ENCODE results near the gene DSTN. TPM values are rescaled to one million over a fixed set of nuclear protein-coding genes. Genes with fewer than 3 reads are reported as not detected.

Gene DSTN
- total and polyA plus RNA-seq, 2 donors (not counting 3 experiments of a cell fraction or from before 2014, with no cell fraction given) = 66.1 to 300 TPM

GRCh38 chr20:17593902-17594301 lies 24.0 kb downstream of the DSTN start:
- ChIA-PET POLR2A (interaction anchor here (1.4 to 1.8 kb wide), 2 partner anchors 17 to 24 kb away, joined by 3 to 8 read pairs; partner anchors contain the start of gene DSTN), CTCF (interaction anchor here (1.0 to 2.4 kb wide), 13 partner anchors 9 to 89 kb away, joined by 3 to 25 read pairs (median 7); partner anchors contain the start of gene DSTN)
- no peak overlapping the region for H2AFZ ChIP-seq (ENCODE audit: low read depth, low read length)
- H3K79me2 ChIP-seq (ENCODE audit: control insufficient read depth, insufficient read depth, low read length) = peaks cover 94% of the 10 kb centered on the region
- no peaks in the 10 kb centered on the region for H3K36me3 ChIP-seq (ENCODE audit: control insufficient read depth in 2 of 2, extremely low read depth in 1 of 2, insufficient read depth in 2 of 2, low read length in 2 of 2)
- peak overlapping the region; percentile 9 for H3K27ac ChIP-seq (ENCODE audit: insufficient read depth, low read depth, low read length)
- dilution Hi-C loops (cut with MboI; ENCODE audit: extremely low pct_ligation_motif_present, low sequenced_read_pairs) = loop anchor here (5.0 kb wide), 1 partner anchor 52 kb away; no protein-coding TSS in a partner anchor
- peaks cover 21% of the 10 kb centered on the region for H3K4me1 ChIP-seq (ENCODE audit: control insufficient read depth, extremely low read depth, insufficient read depth, low read length)
- TF ChIP-seq POLR2A (IDR thresholded peaks at IDR 0.05; ENCODE audit: low read depth, low read length) (no peak), GATA2 (IDR thresholded peaks at IDR 0.05; ENCODE audit: insufficient read depth, insufficient read length, low read depth, low read length) (no peak), FOS (IDR thresholded peaks at IDR 0.05; ENCODE audit: borderline replicate concordance, insufficient read depth, low read length) (no peak), EZH2 (IDR thresholded peaks at IDR 0.05; ENCODE audit: borderline replicate concordance, low read depth, low read length, severe bottlenecking) (no peak), CTCF (IDR thresholded peaks at IDR 0.05; ENCODE audit: extremely low read depth in 1 of 2, insufficient read depth in 1 of 2, low read depth in 1 of 2, low read length in 2 of 2) (no peak)
- H3K27me3 ChIP-seq (ENCODE audit: control insufficient read depth in 2 of 2, insufficient read depth in 2 of 2, low read length in 2 of 2) = no peaks in the 10 kb centered on the region
- no peak overlapping the region for H3K4me3 ChIP-seq (replicated peaks in 1 of 3; ENCODE audit: insufficient read depth in 1 of 3, low read depth in 1 of 3, low read length in 3 of 3)
- DNase-seq (ENCODE audit: low read depth, low spot score) = no peak
- intact Hi-C loops (cut with micrococcal nuclease) = loop anchor here (1.0 kb wide), 1 partner anchor 25 kb away; no protein-coding TSS in a partner anchor
- H3K4me2 ChIP-seq (ENCODE audit: insufficient read depth, low read length) = peak overlapping the region; percentile 51
- FAIRE-seq = no peak
- no peaks in the 10 kb centered on the region for H3K9me3 ChIP-seq (replicated peaks; ENCODE audit: control insufficient read depth, insufficient read depth, low read length)
- no peak overlapping the region for H3K9ac ChIP-seq (replicated peaks; ENCODE audit: extremely low read depth, insufficient read depth, low read length)
- H4K20me1 ChIP-seq (replicated peaks; ENCODE audit: control insufficient read depth, extremely low read depth, insufficient read depth, low read length) = peaks cover 15% of the 10 kb centered on the region
- BruUV-seq (replicated peaks) = no TSS peak
- no peaks in the 10 kb centered on the region for H3K9me1 ChIP-seq (replicated peaks; ENCODE audit: control insufficient read depth, extremely low read depth, insufficient read depth, low read length)

Measured in endothelial cell of umbilical vein (primary cell).